K562 (cell line): ENCODE data around the gene GNG14. TPM values are rescaled to one million over a fixed set of nuclear protein-coding genes. Genes with fewer than 3 reads are reported as not detected.

Experiments
- ATAC-seq: fragments of 200-7000 bp; cut with Tn5 transposase; 3 replicates; pipeline ENCODE4 v1.9.1; 2020; ENCODE audit warnings: moderate library complexity
- BruUV-seq: library from RNA; stranded (reverse); fragments of 400-500 nt; replicated peaks from 2 replicates; lab custom pipeline; 2021; lab: Mats Ljungman, UMichigan
- CTCF ChIA-PET: fragments of 300-600 bp; formaldehyde crosslinking; extraction: SDS; loops from one replicate; lab custom pipeline; 2021; ENCODE audit warnings: low intra/inter-chr PET ratio; lab: Yijun Ruan, JAX
- POLR2A ChIA-PET: fragments of 300-600, 350-650 bp; sonication (Branson Sonifier 250); formaldehyde crosslinking; extraction: SDS; loops from one replicate; lab custom pipeline; 2021; ENCODE audit warnings: antibody characterized with exemption, inconsistent platforms; lab: Yijun Ruan, JAX
- DNase-seq, 4 experiments: peaks; one replicate each; pipeline versions ENCODE4 v3.0.0 to v3.0.0-alpha.2; 2011 to 2018; ENCODE audit warnings: low spot score in 3 of 4, mixed read lengths in 3 of 4; ENCODE audit errors: extremely low read depth in 1 of 4
- FAIRE-seq: peaks from 2 replicates; lab custom pipeline; 2011; peaks lifted over from hg19 to GRCh38; lab: Jason Lieb, UNC
- H2AFZ ChIP-seq: 2 replicates; pipeline ENCODE4 v1.6.0; 2011; ENCODE audit warnings: low read depth, low read length, control low read depth, inconsistent platforms
- H3K27ac ChIP-seq: fragments of 200-600 bp; 3 replicates; pipeline ENCODE4 v1.8.0; 2011; ENCODE audit warnings: low read depth, mild to moderate bottlenecking, control low read depth, inconsistent platforms, low read length, moderate library complexity, mixed read lengths; ENCODE audit errors: extremely low read depth
- H3K27me3 ChIP-seq, 2 experiments: fragments of 300-600 bp in 1 of 2; 2 replicates in 1 of 2; 3 replicates in 1 of 2; pipeline versions ENCODE4 v1.6.0 to v1.8.0; 2011; ENCODE audit warnings: inconsistent platforms in 2 of 2, low read length in 2 of 2, mild to moderate bottlenecking in 1 of 2, mixed read lengths in 1 of 2, moderate library complexity in 1 of 2; ENCODE audit not compliant: control insufficient read depth in 2 of 2, insufficient read depth in 2 of 2
- H3K36me3 ChIP-seq: fragments of 300-600 bp; 3 replicates; pipeline ENCODE4 v1.8.0; 2011; ENCODE audit warnings: mild to moderate bottlenecking, low read length, inconsistent platforms; ENCODE audit not compliant: control insufficient read depth, insufficient read depth
- H3K4me1 ChIP-seq, 2 experiments: fragments of 200-600 bp in 1 of 2; replicated peaks in 1 of 2; 2 replicates in 1 of 2; 3 replicates in 1 of 2; pipeline versions ENCODE4 v1.5.1 to v1.8.0; 2011; ENCODE audit warnings: inconsistent platforms in 2 of 2, low read length in 2 of 2, mild to moderate bottlenecking in 1 of 2, mixed read lengths in 1 of 2, moderate library complexity in 1 of 2; ENCODE audit not compliant: control insufficient read depth in 2 of 2, insufficient read depth in 2 of 2
- H3K4me2 ChIP-seq: 2 replicates; pipeline ENCODE4 v1.6.1; 2011; ENCODE audit warnings: low read length, control low read depth, inconsistent platforms, mixed read lengths; ENCODE audit not compliant: insufficient read depth
- H3K4me3 ChIP-seq: fragments of 200-600 bp; sonication (generic), shearing (Covaris generic); 2 replicates; pipeline ENCODE4 v1.5.1; 2016; ENCODE audit warnings: control low read depth, inconsistent platforms
- H3K79me2 ChIP-seq: fragments of 200-600 bp; 3 replicates; pipeline ENCODE4 v1.8.0; 2011; ENCODE audit warnings: low read length, inconsistent platforms; ENCODE audit not compliant: control insufficient read depth, insufficient read depth
- H3K9ac ChIP-seq, 2 experiments: 2 replicates each; pipeline versions ENCODE4 v1.6.0 to v1.6.1; 2011; ENCODE audit warnings: low read depth in 2 of 2, low read length in 2 of 2, control low read depth in 1 of 2, inconsistent platforms in 1 of 2, mild to moderate bottlenecking in 1 of 2, mixed read lengths in 1 of 2; ENCODE audit not compliant: insufficient read depth in 1 of 2
- H3K9me1 ChIP-seq: one replicate; pipeline ENCODE4 v1.6.0; 2011; ENCODE audit warnings: inconsistent platforms, mild to moderate bottlenecking, low read length, moderate library complexity; ENCODE audit not compliant: control insufficient read depth, insufficient read depth
- H3K9me3 ChIP-seq: replicated peaks from 2 replicates; pipeline ENCODE4 v1.5.1; 2011; ENCODE audit warnings: low read depth, low read length, inconsistent platforms; ENCODE audit not compliant: control insufficient read depth, insufficient read depth
- H4K20me1 ChIP-seq: replicated peaks from 2 replicates; pipeline ENCODE4 v1.6.1; 2011; ENCODE audit warnings: low read length, inconsistent platforms, mixed read lengths; ENCODE audit not compliant: control insufficient read depth, insufficient read depth
- CBX2 ChIP-seq: fragments of 200-600 bp; sonication (generic); IDR thresholded peaks from one replicate; pipeline ENCODE4 v1.6.1; 2012; ENCODE audit warnings: mild to moderate bottlenecking, low read length, inconsistent platforms; ENCODE audit not compliant: insufficient read depth, poor library complexity, severe bottlenecking
- HMG20A ChIP-seq: fragments of 450-650 bp; formaldehyde crosslinking; conservative IDR thresholded peaks from 2 replicates; pipeline ENCODE4 v1.4.0; 2020; ENCODE audit warnings: mild to moderate bottlenecking, mixed read lengths
- IRF2 ChIP-seq: sonication (generic); formaldehyde crosslinking; IDR thresholded peaks from 2 replicates; pipeline ENCODE4 v1.8.1; 2022; ENCODE audit warnings: mild to moderate bottlenecking, missing genetic modification reagents
- MBD1 ChIP-seq: fragments of 250-450 bp; sonication (Bioruptor Pico); IDR thresholded peaks from 2 replicates; pipeline ENCODE4 v1.8.0; 2022; ENCODE audit warnings: inconsistent platforms
- MCM5 ChIP-seq: fragments of 450-650 bp; IDR thresholded peaks from 2 replicates; pipeline ENCODE4 v1.6.1; 2016; ENCODE audit warnings: low read depth
- NFE2 ChIP-seq: IDR thresholded peaks from 2 replicates; pipeline ENCODE4 v1.6.1; 2014; ENCODE audit warnings: antibody characterized with exemption, low read depth
- SREBF2 ChIP-seq: sonication (generic); formaldehyde crosslinking; IDR thresholded peaks from 2 replicates; pipeline ENCODE4 v1.4.0; 2020; ENCODE audit warnings: mild to moderate bottlenecking, missing genetic modification reagents
- STAG1 ChIP-seq: sonication (generic); formaldehyde crosslinking; IDR thresholded peaks from 2 replicates; pipeline ENCODE4 v1.5.0; 2020; ENCODE audit warnings: missing genetic modification reagents, borderline replicate concordance
- U2AF2 ChIP-seq: fragments of 200-400 bp; formaldehyde crosslinking; optimal IDR thresholded peaks from 2 replicates; pipeline ENCODE3; 2017; ENCODE audit warnings: low read depth, mild to moderate bottlenecking, low read length
- XRCC4 ChIP-seq: IDR thresholded peaks from one replicate; pipeline ENCODE4 v1.6.1; 2011; ENCODE audit not compliant: insufficient read depth, insufficient read length; ENCODE audit errors: extremely low read depth
- ZNF217 ChIP-seq: sonication (generic); formaldehyde crosslinking; IDR thresholded peaks from 2 replicates; pipeline ENCODE4 v1.8.0; 2022; ENCODE audit warnings: mild to moderate bottlenecking, missing genetic modification reagents
- WGBS: fragments of 100-300 bp; shearing (Covaris generic); methylation state at CpG from one replicate; pipeline ENCODE4 v1.1.6; 2016; ENCODE audit warnings: low coverage, mixed read lengths; ENCODE audit not compliant: insufficient coverage; ENCODE audit errors: missing lambda C conversion rate; 5-methylcytosine and 5-hydroxymethylcytosine counted together
- in situ Hi-C: fragments of 300-500 bp; cut with MboI; formaldehyde crosslinking; loops from 4 replicates; pipeline ENCODE4 v1.15.0; 2018; ENCODE audit warnings: inconsistent platforms, mixed read lengths
- intact Hi-C: fragments of 100-400 bp; cut with micrococcal nuclease; formaldehyde crosslinking; loops from 2 replicates; pipeline ENCODE4 v1.14.2; 2022
- polyA plus RNA-seq, 8 experiments: library from polyadenylated mRNA; depleted of rRNA in 4 of 8; stranded (reverse) in 5 of 8; unstranded in 3 of 8; fragments of >200 nt; fragmentation: Nextera tagmentation in 2 of 8; fragmentation: Illumina TruSeq in 1 of 8; extraction: Ambion mirVana in 2 of 8; extraction: Trizol in 1 of 8; gene quantifications; 2 replicates each; pipeline versions ENCODE4 v1.2.1 to v1.2.3, GENCODE V29; 2011 to 2014; ENCODE audit warnings: inconsistent platforms in 1 of 8, missing spikeins in 1 of 8
- total RNA-seq, 7 experiments: library from RNA; depleted of rRNA in 6 of 7; stranded (reverse); fragments of >200 nt in 6 of 7; fragmentation: Illumina TruSeq in 2 of 7; extraction: Trizol in 2 of 7; gene quantifications; 2 replicates each; pipeline versions ENCODE4 v1.2.1 to v1.2.3, GENCODE V29; 2011 to 2021; ENCODE audit warnings: low replicate concordance in 1 of 7
- TF ChIP-seq, protein P1 (sequence below): fragments of 250-450 bp; sonication (Bioruptor Pico); IDR thresholded peaks from 2 replicates; pipeline ENCODE4 v1.5.0; 2021; ENCODE audit warnings: mild to moderate bottlenecking, moderate library complexity

GNG14 gene
- total and polyA plus RNA-seq, 9 of the 15 experiments (the other 6 are each of a cell fraction or from before 2014, with no cell fraction given) = not detected

GRCh38 chr19:12726988-12727316 is 39.2 kb downstream of the GNG14 start:
- Histone ChIP-seq H3K79me2 (peaks cover 42% of the 10 kb centered on the region), H3K27ac (peak overlapping the region; percentile 31; the same call in 1 of the 3 replicates), H2AFZ (no peak overlapping the region), H3K9ac (peak overlapping the region in 1 of 2 experiments; percentile 14; a peak in 1 of 4 replicates), H4K20me1 (peaks cover 6% of the 10 kb centered on the region), H3K9me1 (no peaks in the 10 kb centered on the region), H3K9me3 (no peaks in the 10 kb centered on the region), H3K36me3 (peaks cover 42% of the 10 kb centered on the region), H3K4me2 (no peak overlapping the region), H3K4me1 (peaks cover 2 to 22% of the 10 kb centered on the region in 2 experiments; a peak in 3 of 5 replicates), H3K27me3 (no peaks in the 10 kb centered on the region), H3K4me3 (no peak overlapping the region)
- no peak for FAIRE-seq
- BruUV-seq = no TSS peak
- DNase-seq = peak in 1 of 4 experiments; percentile 17
- POLR2A ChIA-PET = interaction anchor here (1.0 to 1.3 kb wide), 3 partner anchors 8 to 66 kb away, joined by 3 to 4 read pairs (median 3); partner anchors contain the start of gene JUNB
- intact Hi-C loops (no loop called here), in situ Hi-C loops (no loop called here)
- CTCF ChIA-PET = no interaction called here
- ATAC-seq = no peak
- whole genome bisulfite sequencing = 80% methylated on average over 1 of the region's 2 CpGs
- TF ChIP-seq XRCC4 (no peak), CBX2 (no peak), SREBF2 (CRISPR knock-in tag) (no peak), ZNF217 (CRISPR knock-in tag) (no peak), HMG20A (CRISPR knock-in tag) (no peak), NFE2 (no peak), IRF2 (no peak), MCM5 (no peak), STAG1 (CRISPR knock-in tag) (no peak), U2AF2 (no peak), MBD1 (CRISPR knock-in tag) (no peak)
- TF ChIP-seq, protein P1, sequence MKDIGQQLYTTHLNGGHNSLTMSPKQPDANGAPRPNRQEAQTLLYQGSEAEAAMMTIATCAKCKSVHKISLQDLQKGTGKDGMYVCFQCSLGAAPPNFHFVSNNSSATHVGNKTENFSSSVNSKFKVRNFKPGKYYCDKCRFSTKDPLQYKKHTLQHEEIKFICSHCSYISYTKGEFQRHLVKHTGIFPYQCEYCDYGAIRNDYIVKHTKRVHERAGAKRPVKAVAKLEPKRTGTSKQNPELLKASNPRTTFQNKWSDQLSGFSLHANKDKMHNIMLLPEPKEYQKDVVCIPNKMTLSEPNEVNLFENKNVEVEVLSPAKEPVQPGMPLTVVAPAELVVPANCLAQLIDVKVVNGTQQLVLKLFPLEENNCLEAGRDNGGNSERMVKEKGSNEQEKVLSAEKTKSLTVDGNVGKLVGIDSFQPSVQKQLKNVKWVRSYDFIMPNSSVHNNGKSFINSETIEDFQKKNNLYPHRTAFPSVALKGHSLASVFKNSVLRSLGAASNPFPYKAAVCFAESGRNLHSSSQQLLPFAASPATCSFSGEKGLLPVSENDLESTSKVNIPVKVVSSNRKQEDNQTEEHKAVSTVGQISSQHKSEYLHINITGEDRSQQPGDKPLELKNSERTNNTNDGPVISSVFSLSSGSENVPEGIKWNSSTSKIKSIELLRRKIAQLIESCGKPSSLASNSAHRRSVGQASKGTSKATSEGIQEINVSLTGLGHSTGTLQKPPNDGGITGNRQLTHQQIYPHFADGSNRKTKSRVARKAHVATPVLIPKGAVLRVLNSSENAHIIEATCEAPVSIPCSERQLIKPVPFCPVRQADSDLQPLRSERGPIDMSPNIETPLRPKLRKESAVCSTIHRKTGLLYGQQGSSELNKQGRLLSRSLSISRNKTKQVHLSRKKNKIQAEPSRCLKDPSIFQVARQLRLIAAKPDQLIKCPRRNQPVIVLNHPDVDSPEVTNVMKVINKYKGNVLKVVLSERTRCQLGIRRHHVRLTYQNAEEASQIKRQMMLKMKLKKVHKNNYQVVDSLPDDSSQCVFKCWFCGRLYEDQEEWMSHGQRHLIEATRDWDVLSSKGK = no peak
